HG02678 (cell line): ENCODE data around the gene DPP3.

Source experiments
- ATAC-seq: cut with Tn5 transposase; IDR thresholded peaks from one replicate; pipeline ENCODE4 v1.9.1; 2021; ENCODE audit warnings: mild to moderate bottlenecking, moderate library complexity; ENCODE audit not compliant: unreplicated experiment

The DPP3 gene

DNA sequence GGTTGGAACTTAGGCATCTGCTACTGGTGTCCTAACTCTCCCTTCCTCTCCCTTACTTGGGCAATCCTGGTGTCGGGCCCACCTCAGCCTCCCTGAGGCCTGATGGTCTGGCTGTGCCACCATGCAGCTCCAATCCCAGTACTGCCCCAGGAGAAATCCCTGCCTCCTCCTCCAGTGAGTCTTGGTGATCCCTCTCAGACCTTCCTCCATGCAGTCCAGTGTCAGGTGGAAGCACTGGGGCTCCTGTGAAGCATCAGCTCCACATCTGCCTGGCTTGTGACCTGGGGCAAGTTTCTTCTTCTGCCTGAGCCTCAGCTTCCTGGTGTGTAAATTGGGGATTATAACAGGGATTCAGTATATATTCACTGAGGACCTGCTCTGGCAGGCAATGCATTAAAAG lies 15.3 kb upstream of the DPP3 start:
- ATAC-seq, result no peak

DNA sequence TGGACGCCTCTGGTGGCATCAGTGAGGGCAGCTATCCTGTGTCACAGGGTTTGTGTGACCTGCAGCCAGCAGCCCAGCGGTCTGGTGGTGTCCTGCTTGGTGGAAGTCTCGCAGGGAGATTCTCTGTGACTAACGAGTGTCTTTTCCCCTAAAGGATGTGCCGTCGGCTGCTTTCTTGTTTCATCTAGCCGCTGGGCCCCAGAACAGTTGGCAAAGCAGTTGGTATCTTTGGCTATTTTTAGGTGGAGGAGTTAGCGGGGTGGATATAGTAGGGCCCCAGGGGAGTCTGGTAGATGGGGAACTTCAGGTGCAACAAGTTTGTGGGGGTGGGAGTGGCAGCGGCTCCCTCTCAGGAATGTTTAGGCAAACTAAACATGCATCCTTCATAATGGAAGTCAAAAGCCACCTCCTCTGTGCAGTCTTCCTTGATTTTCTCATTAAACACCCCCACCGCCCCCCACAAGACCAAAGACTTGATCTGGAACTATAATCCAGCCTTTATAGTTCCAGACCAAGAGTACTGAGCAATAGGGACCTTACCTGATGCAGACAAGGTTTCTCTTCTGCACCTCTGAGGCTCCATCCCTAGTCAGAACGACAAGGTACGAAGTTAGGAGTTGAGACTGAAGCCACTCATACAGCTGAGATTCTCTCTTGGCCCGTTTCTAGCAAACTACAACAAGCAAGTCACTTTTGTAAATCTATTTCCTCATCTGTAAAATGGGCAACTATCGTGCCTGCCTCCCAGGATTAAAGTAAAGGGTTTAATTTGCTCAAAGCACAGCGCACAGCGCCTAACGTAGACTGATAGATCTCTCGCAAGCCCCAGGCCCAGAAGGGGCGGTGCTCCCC lies 14.6 kb upstream of the DPP3 start:
- ATAC-seq, result no peak

GRCh38 chr11:66466225-66467033 lies 13.8 kb upstream of the DPP3 start, which contains the start of gene PELI3:
Gene PELI3, plus strand, starts transcription at chr11:66466905. Its CDS starts 1,224 bp downstream, at chr11:66468129.
- ATAC-seq, result peak; percentile 86

DNA sequence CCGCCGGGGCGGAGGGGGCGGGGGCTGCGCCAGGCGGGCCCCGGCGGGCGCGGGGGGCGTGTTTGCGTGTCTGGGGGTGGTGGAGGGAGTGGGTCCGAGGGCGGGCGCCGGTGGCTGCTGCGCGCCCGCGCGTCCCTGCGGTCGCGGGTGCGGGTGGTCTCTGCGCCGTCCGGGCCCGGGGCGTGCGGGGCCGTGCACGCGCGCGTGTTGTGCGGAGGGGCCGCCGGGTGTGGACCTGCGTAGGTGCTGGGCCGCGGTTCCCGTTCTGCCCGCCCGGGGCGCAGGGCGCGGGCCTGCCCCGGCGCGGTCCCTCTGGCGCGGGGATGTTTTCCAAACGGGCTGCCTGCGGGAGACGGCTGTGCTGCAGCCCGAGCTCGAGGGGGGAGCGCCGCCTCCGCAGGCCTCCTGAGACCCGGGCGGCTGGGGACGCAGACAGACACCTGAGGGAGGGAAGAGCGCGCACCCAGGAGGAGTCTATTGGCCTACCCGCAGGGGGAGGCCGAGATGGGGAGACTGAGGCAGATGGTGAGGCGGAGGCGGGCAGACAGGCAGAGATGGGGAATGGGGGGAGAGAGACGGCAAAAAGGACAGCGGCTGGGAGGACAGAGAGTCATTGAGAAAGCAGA lies 13.1 kb upstream of the DPP3 start:
- peak; percentile 26 for ATAC-seq

DNA sequence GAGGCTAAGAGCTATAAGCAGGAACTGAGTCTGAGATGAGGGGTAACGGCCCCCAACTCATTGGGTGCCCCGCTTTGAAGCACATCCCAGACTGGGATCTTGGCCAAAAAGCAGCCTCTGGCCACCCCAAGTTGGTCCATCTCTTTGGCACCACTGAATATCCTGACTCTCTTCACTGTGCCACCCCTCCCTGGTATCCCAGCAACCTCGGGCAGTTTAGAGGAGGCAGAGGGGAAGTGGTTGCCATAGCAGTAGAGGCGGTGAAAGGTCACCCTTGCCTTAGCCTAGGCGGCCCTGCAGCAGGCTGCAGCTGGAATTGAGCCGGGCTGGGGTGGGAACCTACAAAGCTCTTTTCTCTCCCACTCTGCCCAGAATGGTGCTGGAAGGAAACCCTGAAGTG lies 12.5 kb upstream of the DPP3 start:
- ATAC-seq, result no peak

DNA sequence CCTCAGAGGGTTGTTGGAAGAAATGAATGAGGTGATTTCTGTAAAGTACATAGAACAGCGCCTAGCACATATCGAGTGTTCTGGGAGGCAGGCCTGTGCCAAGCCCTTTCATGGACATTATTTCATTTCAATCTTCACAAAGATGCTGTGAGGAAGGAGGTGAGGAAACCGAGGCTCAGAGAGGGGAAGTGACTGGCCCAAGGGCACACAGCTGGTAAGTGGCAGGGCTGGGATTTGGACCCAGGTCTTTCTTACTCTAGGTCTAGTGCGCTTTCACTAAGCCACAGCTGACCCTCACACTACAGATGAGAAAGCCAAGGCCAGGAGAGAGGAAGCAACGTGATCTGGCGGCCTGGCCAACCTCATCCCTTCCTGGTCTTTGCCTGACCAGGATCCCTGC lies 11.5 kb upstream of the DPP3 start:
- no peak for ATAC-seq

GRCh38 chr11:66469441-66469840 lies 10.8 kb upstream of the DPP3 start:
- ATAC-seq, result no peak

DNA sequence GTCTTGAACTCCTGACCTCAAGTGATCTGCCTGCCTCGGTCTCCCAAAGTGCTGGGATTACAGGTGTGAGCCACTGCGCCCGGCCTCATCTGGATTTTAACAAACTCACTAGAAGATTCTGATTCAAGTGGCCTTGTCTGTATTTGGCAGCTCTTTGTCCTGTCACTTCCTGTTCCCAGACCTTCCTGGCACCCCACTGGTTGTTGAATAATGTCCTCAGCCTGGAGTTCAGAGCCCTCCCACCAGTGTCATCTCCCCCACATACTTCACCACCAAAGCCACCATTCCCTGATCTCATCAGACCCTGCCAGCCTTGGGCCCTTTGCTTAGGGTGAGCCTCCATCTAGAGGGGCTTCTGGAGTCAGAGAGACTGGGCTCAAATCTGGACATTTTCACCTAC lies 10.2 kb upstream of the DPP3 start:
- ATAC-seq, result no peak

DNA sequence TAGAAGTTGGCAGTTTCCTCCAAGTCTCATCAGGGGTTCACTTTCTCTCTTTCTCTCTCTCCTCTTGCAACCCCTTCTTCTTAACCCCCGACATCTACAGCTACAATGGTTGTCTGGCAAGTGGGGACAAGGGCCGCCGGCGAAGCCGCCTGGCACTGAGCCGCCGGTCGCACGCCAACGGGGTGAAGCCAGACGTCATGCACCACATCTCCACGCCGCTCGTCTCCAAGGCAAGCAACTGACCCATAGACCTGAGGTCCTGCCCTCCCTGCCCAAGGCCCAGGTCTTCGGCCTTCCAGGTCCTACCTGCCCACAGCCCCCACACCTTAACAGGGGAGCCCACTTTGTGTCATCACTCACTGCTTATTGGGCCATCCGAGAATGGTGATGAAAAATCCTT lies 9.1 kb upstream of the DPP3 start:
- ATAC-seq, result no peak

DNA sequence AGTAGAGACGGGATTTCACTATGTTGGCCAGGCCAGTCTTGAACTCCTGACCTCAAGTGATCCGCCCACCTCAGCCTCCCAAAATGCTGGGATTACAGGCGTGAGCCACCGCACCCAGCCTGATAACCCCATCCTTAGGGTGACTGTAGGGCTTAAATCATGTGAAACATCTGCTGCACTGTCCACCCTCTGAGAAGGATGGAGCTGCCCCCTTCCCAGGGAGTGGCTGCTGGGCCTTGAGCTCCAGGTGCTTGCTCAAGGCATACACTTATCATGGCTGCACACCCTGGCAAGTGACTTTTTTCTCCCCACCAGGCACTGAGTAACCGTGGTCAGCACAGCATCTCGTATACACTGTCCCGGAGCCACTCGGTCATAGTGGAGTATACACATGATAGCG lies 8.2 kb upstream of the DPP3 start:
- ATAC-seq, result no peak

GRCh38 chr11:66473167-66473566 lies 7.1 kb upstream of the DPP3 start:
- ATAC-seq, result no peak

- ATAC-seq, result no peak
Measured at GRCh38 chr11:66473608-66474515, 6.4 kb upstream of the DPP3 start.

- no peak for ATAC-seq
Measured at GRCh38 chr11:66475349-66476172, 4.7 kb upstream of the DPP3 start.

DNA sequence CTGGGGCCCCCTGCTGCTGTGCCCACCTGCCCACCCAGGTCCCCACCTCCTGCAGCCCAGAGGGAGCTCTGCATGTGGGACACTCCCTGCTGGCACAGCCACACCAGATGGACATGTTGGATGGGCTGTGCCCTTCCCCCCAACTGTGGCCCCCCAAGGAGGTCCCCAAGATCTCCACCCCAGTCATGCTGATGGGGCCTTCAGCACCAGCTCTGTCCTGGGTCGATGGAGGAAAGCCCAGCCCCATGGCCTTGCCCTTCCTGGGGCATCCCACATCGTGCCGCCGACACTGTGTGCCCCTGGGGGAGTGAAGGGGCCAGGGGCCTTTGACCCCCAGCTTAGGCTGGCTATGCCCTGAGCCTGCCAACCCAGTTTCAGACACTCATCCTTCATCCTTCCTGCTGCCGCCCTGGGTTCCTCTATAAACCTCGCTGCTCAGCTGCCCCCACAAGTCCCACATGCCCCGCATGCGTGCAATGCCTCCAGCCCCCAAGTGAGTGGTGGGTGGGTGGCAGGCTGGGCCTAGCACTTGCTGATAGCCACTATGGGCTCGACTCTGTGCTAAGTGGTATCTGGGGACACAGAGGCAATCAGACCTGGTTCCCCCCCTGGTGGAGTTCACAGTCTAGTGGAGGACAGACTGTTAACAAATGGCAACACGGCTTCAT lies 3.9 kb upstream of the DPP3 start:
- ATAC-seq, result no peak

DNA sequence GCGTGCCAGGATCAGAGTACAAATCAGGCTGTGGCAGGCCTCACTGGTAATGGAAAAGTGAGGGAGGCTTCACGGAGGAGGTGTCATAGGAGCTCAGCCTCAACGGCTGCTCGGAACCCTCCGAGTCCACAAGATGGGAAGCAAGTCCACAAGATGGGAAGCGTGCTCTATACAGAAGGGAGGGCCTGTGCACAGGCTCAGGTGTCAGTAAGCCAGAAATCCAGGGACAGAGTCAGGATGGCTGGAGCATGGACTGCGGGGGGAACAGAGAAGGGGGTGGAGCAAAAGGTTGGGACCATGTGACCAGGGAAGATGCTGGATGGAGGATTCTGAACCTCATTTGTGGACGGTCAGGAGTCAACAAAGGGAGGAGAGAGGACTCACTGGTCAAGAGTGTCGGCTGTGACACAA lies 3.4 kb upstream of the DPP3 start:
- no peak for ATAC-seq

- no peak for ATAC-seq
Measured at GRCh38 chr11:66477263-66478201, 2.7 kb upstream of the DPP3 start.

DNA sequence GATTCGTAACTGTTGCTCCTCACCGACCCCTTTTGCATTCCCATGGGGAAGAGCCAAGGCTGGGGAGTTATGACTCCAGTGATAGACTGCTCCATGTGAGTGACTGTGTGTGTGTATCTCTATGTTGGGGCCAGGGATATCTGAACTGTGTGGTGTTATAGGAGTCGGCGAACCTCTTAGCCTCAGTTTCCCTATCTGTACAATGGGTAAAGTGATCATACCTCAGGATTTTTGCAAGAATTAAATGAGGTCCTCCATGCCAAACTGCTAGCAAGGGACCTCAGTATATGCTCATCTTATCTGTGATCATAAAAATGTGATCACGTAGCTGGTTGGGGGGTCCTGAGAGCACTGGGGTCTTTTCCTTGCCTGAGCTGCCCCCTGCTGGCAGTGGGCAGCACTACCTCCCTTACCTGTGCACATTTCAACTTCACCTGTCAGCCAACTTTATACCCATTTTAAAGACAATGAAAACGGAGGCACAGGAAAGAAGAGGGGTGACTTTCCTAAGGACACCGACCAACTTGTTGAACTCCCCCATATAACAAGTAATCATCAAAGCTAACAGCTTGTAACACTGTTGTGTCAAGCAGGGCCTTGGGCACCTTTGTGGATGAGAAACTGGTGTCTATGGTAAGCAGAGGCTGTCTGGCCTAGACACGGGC lies 1.4 kb upstream of the DPP3 start:
- no peak for ATAC-seq
